ENCODE data around the gene NBPF15. TPM values are rescaled to one million over a fixed set of nuclear protein-coding genes. Genes with fewer than 3 reads are reported as not detected.
"Not testable (repeated sequence)": the region's sequence is repeated elsewhere in the genome, so short reads cannot be mapped to it uniquely, and the experiment has no call there.

NBPF15 gene
- total RNA-seq, 6 donors from 2014 or later: 21.1 to 63.9 (median 34.4) TPM

- peak; percentile 69 to 83 for DNase-seq
- Histone ChIP-seq H3K4me3 (peak overlapping the region; percentile 8 to 56 (median 50)), H3K27ac (peak overlapping the region; percentile 56 to 80 (median 76))
- H3K9me3 ChIP-seq; ATAC-seq (ENCODE audit: low FRiP score in 2 of 2); H3K27me3 ChIP-seq; H3K36me3 ChIP-seq; H3K4me1 ChIP-seq: not testable (repeated sequence)
- TF ChIP-seq POLR2A (IDR thresholded peaks at IDR 0.05) (peak in 1 of 4 donors; percentile 38), CTCF (IDR thresholded peaks at IDR 0.05) (peak in 3 of 6 experiments; percentile 12 to 35 (median 21))
- WGBS, 2 donors: 22 to 50% methylated on average over 4 to 13 of the region's 46 CpGs
Measured at GRCh38 chr1:144418891-144419694, 42.4 kb downstream of the NBPF15 start.

- H3K4me3 ChIP-seq: peak overlapping the region in 3 of 4 donors; percentile 47 to 55 (median 53)
- H3K9me3 ChIP-seq, H3K27me3 ChIP-seq, H3K36me3 ChIP-seq, H3K4me1 ChIP-seq, DNase-seq: not testable (repeated sequence)
- WGBS, 2 donors: 13 to 41% methylated on average over 1 to 9 of the region's 26 CpGs
- H3K27ac ChIP-seq: peak overlapping the region in 3 of 4 donors; percentile 78 to 90 (median 84)
- ATAC-seq (ENCODE audit: low FRiP score in 2 of 2): peak; percentile 23 to 31
Measured at GRCh38 chr1:144413404-144414118, 47.9 kb downstream of the NBPF15 start.

- TF ChIP-seq CTCF (IDR thresholded peaks at IDR 0.05) (peak in 1 of 6 experiments; percentile 20), POLR2A (IDR thresholded peaks at IDR 0.05) (peak; percentile 74 to 99 (median 96)), POLR2AphosphoS5 (IDR thresholded peaks at IDR 0.05) (peak; percentile 97 to 100), EP300 (IDR thresholded peaks at IDR 0.05) (peak in 1 of 4 donors; percentile 52)
- WGBS, 2 donors: 0 to 7% methylated on average over 16 to 31 of the region's 41 CpGs
- not testable (repeated sequence) for H3K27me3 ChIP-seq, H3K4me1 ChIP-seq, H3K36me3 ChIP-seq, H3K9me3 ChIP-seq
- peak overlapping the region; percentile 3 to 55 (median 50) for H3K4me3 ChIP-seq
- DNase-seq (peak in 1 of 2 donors; percentile 85), ATAC-seq (ENCODE audit: low FRiP score in 2 of 2) (peak; percentile 95 to 98)
- peak overlapping the region; percentile 78 to 90 (median 82) for H3K27ac ChIP-seq
Measured at GRCh38 chr1:144412491-144413403, 48.7 kb downstream of the NBPF15 start.

GRCh38 chr1:144412068-144412471 is 49.4 kb downstream of the NBPF15 start:
- 0 to 3% methylated on average over 11 to 15 of the region's 23 CpGs for WGBS, 2 donors
- ATAC-seq (ENCODE audit: low FRiP score in 2 of 2) (peak; percentile 94 to 95), DNase-seq (peak; percentile 82 to 87)
- H3K4me3 ChIP-seq: peak overlapping the region in 3 of 4 donors; percentile 47 to 55 (median 53)
- peak in 1 of 2 donors; percentile 3 for TF ChIP-seq POLR2AphosphoS5 (IDR thresholded peaks at IDR 0.05)
- H3K27ac ChIP-seq: peak overlapping the region; percentile 78 to 90 (median 82)
- H3K9me3 ChIP-seq, H3K4me1 ChIP-seq, H3K36me3 ChIP-seq, H3K27me3 ChIP-seq: not testable (repeated sequence)

GRCh38 chr1:144402807-144403206 is 58.7 kb downstream of the NBPF15 start:
- not testable (repeated sequence) for H3K27ac ChIP-seq; H3K36me3 ChIP-seq; H3K4me1 ChIP-seq; ATAC-seq (ENCODE audit: low FRiP score in 2 of 2); H3K27me3 ChIP-seq; DNase-seq; H3K4me3 ChIP-seq; H3K9me3 ChIP-seq
- 67 to 71% methylated on average over 1 to 4 of the region's 5 CpGs for WGBS, 2 donors

GRCh38 chr1:144371651-144372050 is 89.8 kb downstream of the NBPF15 start:
- WGBS, 2 donors: no CpG with 5 or more reads among the region's 3 CpGs
- ATAC-seq (ENCODE audit: low FRiP score in 2 of 2); H3K27me3 ChIP-seq: not testable (repeated sequence)

More at GRCh38 chr1:144371651-144372050, 89.8 kb downstream of the NBPF15 start:
- not testable (repeated sequence) for H3K9me3 ChIP-seq, H3K27ac ChIP-seq, H3K4me3 ChIP-seq, H3K36me3 ChIP-seq, H3K4me1 ChIP-seq, DNase-seq

Small RNAs within 50 kb of the gene (small RNA-seq; reads per million reads assigned to genes)
- gene AC246785.4 (0 reads per million in 4 donors), gene RNVU1-15 (0.33 to 7.3 (median 1.1) reads per million in 4 donors)

Other genes starting within 250 kb of the NBPF15 start
- gene PPIAL4E, start 88.0 kb downstream of the NBPF15 start, total RNA-seq: under 1 TPM in 1 of 6 donors, not detected in 5; 0.78 TPM
- 1 to 10 TPM in 1 of 6 donors, not detected in 5; 1.5 TPM for gene PPIAL4F, start 131.2 kb upstream of the NBPF15 start, total RNA-seq